Measurements from ENCODE around the gene MMEL1.

The MMEL1 gene

GRCh38 chr1:2586154-2587070, 46.4 kb downstream of the MMEL1 start, which contains the start of gene PRXL2B:
PRXL2B (plus strand) TSS chr1:2586777; CDS start chr1:2586886, 109 bp downstream.
- TF ChIP-seq FOXM1 (IDR thresholded peaks at IDR 0.05; ENCODE audit: borderline replicate concordance, low read depth) (no peak), ZBTB7A (IDR thresholded peaks at IDR 0.05; ENCODE audit: low read depth) (peak; percentile 99), EGR1 (IDR thresholded peaks at IDR 0.05) (0 out of 2 replicates have a peak, but pooled peaks have one; percentile 15), CREB1 (IDR thresholded peaks at IDR 0.05; ENCODE audit: low read depth) (no peak), TAF1 (IDR thresholded peaks at IDR 0.05; ENCODE audit: low read depth) (peak; percentile 22; the same call in 1 of the 2 replicates), TCF12 (IDR thresholded peaks at IDR 0.05; ENCODE audit: low read depth) (no peak), YY1 (IDR thresholded peaks at IDR 0.05; ENCODE audit: low read depth) (peak; percentile 85), MAX (IDR thresholded peaks at IDR 0.05) (peak; percentile 86), TEAD4 (IDR thresholded peaks at IDR 0.05) (peak; percentile 58), CEBPB (IDR thresholded peaks at IDR 0.05) (no peak), NFIC (IDR thresholded peaks at IDR 0.05) (peak; percentile 31; the same call in 1 of the 2 replicates), USF1 (IDR thresholded peaks at IDR 0.05) (no peak), EP300 (IDR thresholded peaks at IDR 0.05; ENCODE audit: borderline replicate concordance) (no peak), RAD21 (IDR thresholded peaks at IDR 0.05; ENCODE audit: low read depth) (no peak)
- TF ChIP-seq, protein P1, sequence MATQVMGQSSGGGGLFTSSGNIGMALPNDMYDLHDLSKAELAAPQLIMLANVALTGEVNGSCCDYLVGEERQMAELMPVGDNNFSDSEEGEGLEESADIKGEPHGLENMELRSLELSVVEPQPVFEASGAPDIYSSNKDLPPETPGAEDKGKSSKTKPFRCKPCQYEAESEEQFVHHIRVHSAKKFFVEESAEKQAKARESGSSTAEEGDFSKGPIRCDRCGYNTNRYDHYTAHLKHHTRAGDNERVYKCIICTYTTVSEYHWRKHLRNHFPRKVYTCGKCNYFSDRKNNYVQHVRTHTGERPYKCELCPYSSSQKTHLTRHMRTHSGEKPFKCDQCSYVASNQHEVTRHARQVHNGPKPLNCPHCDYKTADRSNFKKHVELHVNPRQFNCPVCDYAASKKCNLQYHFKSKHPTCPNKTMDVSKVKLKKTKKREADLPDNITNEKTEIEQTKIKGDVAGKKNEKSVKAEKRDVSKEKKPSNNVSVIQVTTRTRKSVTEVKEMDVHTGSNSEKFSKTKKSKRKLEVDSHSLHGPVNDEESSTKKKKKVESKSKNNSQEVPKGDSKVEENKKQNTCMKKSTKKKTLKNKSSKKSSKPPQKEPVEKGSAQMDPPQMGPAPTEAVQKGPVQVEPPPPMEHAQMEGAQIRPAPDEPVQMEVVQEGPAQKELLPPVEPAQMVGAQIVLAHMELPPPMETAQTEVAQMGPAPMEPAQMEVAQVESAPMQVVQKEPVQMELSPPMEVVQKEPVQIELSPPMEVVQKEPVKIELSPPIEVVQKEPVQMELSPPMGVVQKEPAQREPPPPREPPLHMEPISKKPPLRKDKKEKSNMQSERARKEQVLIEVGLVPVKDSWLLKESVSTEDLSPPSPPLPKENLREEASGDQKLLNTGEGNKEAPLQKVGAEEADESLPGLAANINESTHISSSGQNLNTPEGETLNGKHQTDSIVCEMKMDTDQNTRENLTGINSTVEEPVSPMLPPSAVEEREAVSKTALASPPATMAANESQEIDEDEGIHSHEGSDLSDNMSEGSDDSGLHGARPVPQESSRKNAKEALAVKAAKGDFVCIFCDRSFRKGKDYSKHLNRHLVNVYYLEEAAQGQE (IDR thresholded peaks at IDR 0.05; ENCODE audit: low read depth), result peak; percentile 43

GRCh38 chr1:2585318-2586092, 47.3 kb downstream of the MMEL1 start:
- TF ChIP-seq TEAD4 (IDR thresholded peaks at IDR 0.05) (no peak), CEBPB (IDR thresholded peaks at IDR 0.05) (no peak), YY1 (IDR thresholded peaks at IDR 0.05; ENCODE audit: low read depth) (no peak), ZBTB7A (IDR thresholded peaks at IDR 0.05; ENCODE audit: low read depth) (no peak)
- TF ChIP-seq, protein P1 (IDR thresholded peaks at IDR 0.05; ENCODE audit: low read depth), result no peak

DNA sequence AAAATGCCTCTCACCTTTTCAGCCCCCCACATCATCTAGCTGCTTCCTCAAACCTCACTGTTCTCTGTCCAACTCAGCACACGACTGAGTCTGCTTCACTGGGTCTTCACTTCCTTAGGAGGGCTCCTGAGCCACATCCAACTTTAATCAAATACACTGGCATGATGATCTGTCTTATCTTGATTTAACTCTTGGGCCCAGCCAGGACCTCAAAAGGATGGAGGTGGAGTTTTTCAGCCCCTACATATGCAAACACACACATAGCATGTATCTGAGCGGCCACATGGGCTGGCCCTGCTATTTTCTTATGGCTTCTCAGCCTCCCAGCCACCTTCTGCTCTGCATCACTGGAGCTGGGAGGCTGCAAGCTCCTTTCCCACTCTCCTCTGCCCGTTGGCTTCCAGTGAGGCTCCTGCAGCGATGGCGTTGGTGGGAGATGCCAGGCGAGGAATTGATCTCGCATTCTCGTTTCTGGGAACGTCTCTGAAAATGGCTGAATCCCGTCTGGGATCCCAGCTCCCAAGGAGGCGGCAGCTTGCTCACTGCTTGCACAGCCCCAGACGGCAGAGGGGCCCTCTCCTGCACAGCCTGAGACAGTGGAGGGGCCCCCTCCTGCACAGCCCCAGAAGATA, 48.0 kb downstream of the MMEL1 start:
- TF ChIP-seq NFIC (IDR thresholded peaks at IDR 0.05) (no peak), TAF1 (IDR thresholded peaks at IDR 0.05; ENCODE audit: low read depth) (no peak)

- TF ChIP-seq USF1 (IDR thresholded peaks at IDR 0.05) (peak; percentile 90), CEBPB (IDR thresholded peaks at IDR 0.05) (no peak), ZBTB7A (IDR thresholded peaks at IDR 0.05; ENCODE audit: low read depth) (no peak), TCF12 (IDR thresholded peaks at IDR 0.05; ENCODE audit: low read depth) (no peak), FOXM1 (IDR thresholded peaks at IDR 0.05; ENCODE audit: borderline replicate concordance, low read depth) (no peak)
Measured at GRCh38 chr1:2583871-2584351, 48.9 kb downstream of the MMEL1 start.

- no peak for TF ChIP-seq FOXM1 (IDR thresholded peaks at IDR 0.05; ENCODE audit: borderline replicate concordance, low read depth)
- no peak for TF ChIP-seq TAF1 (IDR thresholded peaks at IDR 0.05; ENCODE audit: low read depth)
- no peak for TF ChIP-seq TEAD4 (IDR thresholded peaks at IDR 0.05)
- TF ChIP-seq TCF12 (IDR thresholded peaks at IDR 0.05; ENCODE audit: low read depth), result no peak
- TF ChIP-seq EP300 (IDR thresholded peaks at IDR 0.05; ENCODE audit: borderline replicate concordance), result no peak
- no peak for TF ChIP-seq RAD21 (IDR thresholded peaks at IDR 0.05; ENCODE audit: low read depth)
- TF ChIP-seq CEBPB (IDR thresholded peaks at IDR 0.05), result no peak
- no peak for TF ChIP-seq CREB1 (IDR thresholded peaks at IDR 0.05; ENCODE audit: low read depth)
- no peak for TF ChIP-seq ZBTB7A (IDR thresholded peaks at IDR 0.05; ENCODE audit: low read depth)
Measured at GRCh38 chr1:2583331-2583791, 49.5 kb downstream of the MMEL1 start.
